Measurements from ENCODE around the gene RNF113B.

GRCh38 chr13:98169331-98169730 lies 7.7 kb downstream of the RNF113B start:
- TF ChIP-seq CTCF (IDR thresholded peaks at IDR 0.05; ENCODE audit: low read depth, low read length) (no peak), POLR2A (IDR thresholded peaks at IDR 0.05; ENCODE audit: extremely low read depth, insufficient read length) (no peak), MAX (IDR thresholded peaks at IDR 0.05; ENCODE audit: low read depth, low read length) (no peak), MYC (IDR thresholded peaks at IDR 0.05; ENCODE audit: low read depth, low read length) (no peak)
